H9 (cell line): ENCODE measurements around the gene ZBTB48. TPM values are rescaled to one million over a fixed set of nuclear protein-coding genes. Genes with fewer than 3 reads are reported as not detected.

Experiments
- DNase-seq: peaks from one replicate; pipeline ENCODE4 v3.0.0-alpha.2; 2017
- H2AFZ ChIP-seq: one replicate; pipeline ENCODE4 v1.6.1; 2013; ENCODE audit warnings: mild to moderate bottlenecking, low read length, control low read depth, moderate library complexity
- H2AK5ac ChIP-seq: 2 replicates; pipeline ENCODE4 v1.6.1; 2013; ENCODE audit warnings: low read length, control low read depth, mixed read lengths; ENCODE audit not compliant: insufficient read length
- H2BK120ac ChIP-seq: one replicate; pipeline ENCODE4 v1.6.1; 2013; ENCODE audit warnings: low read depth, mild to moderate bottlenecking, low read length, control low read depth, inconsistent platforms; ENCODE audit not compliant: poor library complexity, severe bottlenecking
- H2BK12ac ChIP-seq: 2 replicates; pipeline ENCODE4 v1.6.1; 2013; ENCODE audit warnings: low read length, control low read depth, mixed read lengths, low read depth; ENCODE audit not compliant: insufficient read length
- H2BK15ac ChIP-seq: 2 replicates; pipeline ENCODE4 v1.6.1; 2013; ENCODE audit warnings: low read depth, low read length, control low read depth
- H2BK20ac ChIP-seq: one replicate; pipeline ENCODE4 v1.6.1; 2013; ENCODE audit warnings: low read depth, mild to moderate bottlenecking, low read length, control low read depth, inconsistent platforms; ENCODE audit not compliant: poor library complexity, severe bottlenecking
- H2BK5ac ChIP-seq: 2 replicates; pipeline ENCODE4 v1.6.1; 2013; ENCODE audit warnings: low read length, control low read depth, mixed read lengths; ENCODE audit not compliant: insufficient read length
- H3K14ac ChIP-seq: 2 replicates; pipeline ENCODE4 v1.6.1; 2013; ENCODE audit warnings: low read length, control low read depth; ENCODE audit not compliant: insufficient read depth
- H3K18ac ChIP-seq: 2 replicates; pipeline ENCODE4 v1.6.1; 2013; ENCODE audit warnings: low read depth, mild to moderate bottlenecking, mixed read lengths, low read length, control low read depth; ENCODE audit not compliant: insufficient read length
- H3K23ac ChIP-seq: 2 replicates; pipeline ENCODE4 v1.6.1; 2013; ENCODE audit warnings: low read length, control low read depth, mixed read lengths, low read depth; ENCODE audit not compliant: insufficient read length
- H3K23me2 ChIP-seq: 2 replicates; pipeline ENCODE4 v1.6.1; 2013; ENCODE audit warnings: low read depth, mild to moderate bottlenecking, mixed read lengths, low read length, control low read depth; ENCODE audit not compliant: insufficient read length, poor library complexity, severe bottlenecking
- H3K27ac ChIP-seq: 2 replicates; pipeline ENCODE4 v1.5.1; 2013; ENCODE audit warnings: low read length, control low read depth, mixed read lengths, low read depth; ENCODE audit not compliant: insufficient read length
- H3K27me3 ChIP-seq: 2 replicates; pipeline ENCODE4 v1.6.1; 2013; ENCODE audit warnings: low read length, control low read depth, inconsistent platforms; ENCODE audit not compliant: insufficient read depth
- H3K4ac ChIP-seq: 2 replicates; pipeline ENCODE4 v1.6.1; 2013; ENCODE audit warnings: low read depth, mild to moderate bottlenecking, control low read depth, inconsistent platforms, low read length, moderate library complexity
- H3K4me1 ChIP-seq: 2 replicates; pipeline ENCODE4 v1.6.1; 2013; ENCODE audit warnings: low read length, control low read depth, inconsistent platforms; ENCODE audit not compliant: insufficient read depth
- H3K4me2 ChIP-seq: 2 replicates; pipeline ENCODE4 v1.6.1; 2013; ENCODE audit warnings: low read length, control low read depth, mixed read lengths; ENCODE audit not compliant: insufficient read length, insufficient read depth
- H3K56ac ChIP-seq: 2 replicates; pipeline ENCODE4 v1.6.1; 2013; ENCODE audit warnings: low read depth, mild to moderate bottlenecking, mixed read lengths, low read length, control low read depth; ENCODE audit not compliant: insufficient read length
- H3K79me1 ChIP-seq: 2 replicates; pipeline ENCODE4 v1.6.1; 2013; ENCODE audit warnings: low read depth, mild to moderate bottlenecking, moderate library complexity, low read length, control low read depth, inconsistent platforms; ENCODE audit not compliant: insufficient read depth, poor library complexity, severe bottlenecking
- H3K79me2 ChIP-seq: 2 replicates; pipeline ENCODE4 v1.6.1; 2013; ENCODE audit warnings: low read length, control low read depth, inconsistent platforms; ENCODE audit not compliant: insufficient read depth
- H3K9ac ChIP-seq: 2 replicates; pipeline ENCODE4 v1.6.1; 2013; ENCODE audit warnings: low read length, control low read depth, mixed read lengths; ENCODE audit not compliant: insufficient read length; ENCODE audit errors: extremely low read depth
- H3K9me3 ChIP-seq: one replicate; pipeline ENCODE4 v1.6.1; 2013; ENCODE audit warnings: low read depth, low read length, inconsistent platforms; ENCODE audit not compliant: control insufficient read depth
- H3T11ph ChIP-seq: one replicate; pipeline ENCODE4 v1.6.1; 2013; ENCODE audit warnings: mild to moderate bottlenecking, low read length, control low read depth, inconsistent platforms
- H4K20me1 ChIP-seq: one replicate; pipeline ENCODE4 v1.6.1; 2013; ENCODE audit not compliant: control insufficient read depth, insufficient read length, insufficient read depth
- H4K5ac ChIP-seq: 2 replicates; pipeline ENCODE4 v1.6.1; 2013; ENCODE audit warnings: low read depth, mild to moderate bottlenecking, mixed read lengths, low read length, control low read depth; ENCODE audit not compliant: insufficient read length
- H4K8ac ChIP-seq: replicated peaks from 2 replicates; pipeline ENCODE4 v1.6.1; 2013; ENCODE audit warnings: low read length, control low read depth, mixed read lengths, low read depth; ENCODE audit not compliant: insufficient read length
- H4K91ac ChIP-seq: 2 replicates; pipeline ENCODE4 v1.6.1; 2013; ENCODE audit warnings: low read depth, mild to moderate bottlenecking, moderate library complexity, mixed read lengths, low read length, control low read depth; ENCODE audit not compliant: insufficient read length
- H3K27ac Mint-ChIP-seq, 3 experiments: 2 replicates in 2 of 3; 3 replicates in 1 of 3; pipeline ENCODE4 v1.8.0; 2020 to 2021; ENCODE audit warnings: mixed read lengths in 3 of 3, mild to moderate bottlenecking in 1 of 3, moderate library complexity in 1 of 3
- H3K27me3 Mint-ChIP-seq: 2 replicates; pipeline ENCODE4 v1.8.0; 2021; ENCODE audit warnings: low read depth, mild to moderate bottlenecking, moderate library complexity, mixed read lengths
- H3K36me3 Mint-ChIP-seq, 3 experiments: 2 replicates in 2 of 3; 3 replicates in 1 of 3; pipeline ENCODE4 v1.8.0; 2020 to 2021; ENCODE audit warnings: low read depth in 3 of 3, mixed read lengths in 3 of 3; ENCODE audit not compliant: insufficient read depth in 1 of 3
- H3K4me1 Mint-ChIP-seq, 2 experiments: 2 replicates each; pipeline ENCODE4 v1.8.0; 2020; ENCODE audit warnings: mixed read lengths in 2 of 2
- H3K4me3 Mint-ChIP-seq, 2 experiments: 2 replicates in 1 of 2; 3 replicates in 1 of 2; pipeline ENCODE4 v1.8.0; 2020 to 2021; ENCODE audit warnings: mild to moderate bottlenecking in 2 of 2, mixed read lengths in 2 of 2, moderate library complexity in 1 of 2
- H3K9me3 Mint-ChIP-seq, 2 experiments: 2 replicates in 1 of 2; 3 replicates in 1 of 2; pipeline ENCODE4 v1.8.0; 2020; ENCODE audit warnings: mild to moderate bottlenecking in 2 of 2, mixed read lengths in 2 of 2, moderate library complexity in 1 of 2
- WGBS: extraction: QIAGEN DNeasy Blood & Tissue Kit; methylation state at CpG from one replicate; pipeline ENCODE4 v1.1.7; 2013; ENCODE audit warnings: missing lambda C conversion rate, low lambda C conversion rate, mixed read lengths; ENCODE audit not compliant: insufficient read length; ENCODE audit errors: extremely low coverage; 5-methylcytosine and 5-hydroxymethylcytosine counted together
- total RNA-seq: library from RNA; stranded (reverse); gene quantifications from 2 replicates; pipeline ENCODE4 v1.2.1, GENCODE V29; 2021
- TF ChIP-seq, protein P1 (sequence below): fragments of 200-600 bp; sonication (generic); conservative IDR thresholded peaks from 3 replicates; pipeline ENCODE4 v1.8.0; 2021; ENCODE audit warnings: antibody characterized with exemption, mild to moderate bottlenecking

Gene ZBTB48
- total RNA-seq, 1 experiment from 2014 or later, result 33.2 TPM

DNA sequence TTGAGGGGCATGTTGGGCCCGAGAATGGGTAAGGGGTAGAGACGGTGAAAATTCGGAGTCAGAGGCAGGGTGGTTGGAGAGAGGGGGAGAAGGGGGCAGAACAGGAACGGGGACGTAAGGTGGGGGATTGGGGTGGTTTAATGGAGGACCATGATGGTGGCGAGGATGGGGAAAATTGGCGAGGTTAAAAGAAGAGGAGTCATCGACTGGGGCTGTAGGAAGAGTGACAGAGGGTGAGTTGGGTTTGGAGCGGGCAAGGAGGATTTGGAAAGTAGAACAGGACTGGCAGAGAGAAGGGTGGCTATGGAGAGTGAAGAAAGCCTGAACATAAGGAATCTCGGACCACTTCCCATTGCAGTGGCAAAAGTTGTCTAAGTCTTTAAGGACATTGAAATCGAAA lies 10.8 kb upstream of the ZBTB48 start:
- 100% methylated on average over 5 of the region's 11 CpGs for WGBS

More for the DNA sequence above, 10.8 kb upstream of the ZBTB48 start:
- Histone ChIP-seq H3K27ac (no peak overlapping the region), H2AK5ac (no peak overlapping the region), H4K20me1 (no peaks in the 10 kb centered on the region), H4K5ac (no peak overlapping the region), H2BK15ac (no peak overlapping the region), H2BK5ac (no peak overlapping the region), H3K23me2 (no peaks in the 10 kb centered on the region), H3K14ac (no peak overlapping the region), H3K56ac (no peak overlapping the region), H3K4ac (no peak overlapping the region), H3K27me3 (0 out of 2 replicates have a peak, but pooled peaks cover 2% of the 10 kb centered on the region), H3K9me3 (no peaks in the 10 kb centered on the region), H2BK120ac (no peak overlapping the region), H2BK12ac (no peak overlapping the region), H3K23ac (no peak overlapping the region), H4K91ac (no peak overlapping the region), H3K18ac (no peak overlapping the region), H3K79me2 (no peaks in the 10 kb centered on the region), H3K4me1 (no peaks in the 10 kb centered on the region; the same call in 1 of the 2 replicates), H4K8ac (no peak overlapping the region), H2BK20ac (no peak overlapping the region), H2AFZ (no peak overlapping the region), H3K9ac (no peak overlapping the region), H3T11ph (no peak overlapping the region), H3K4me2 (no peak overlapping the region), H3K79me1 (no peaks in the 10 kb centered on the region)
- Mint-ChIP-seq H3K9me3 (peaks cover 4% of the 10 kb centered on the region in 2 experiments; a peak in 2 of 5 replicates), H3K4me3 (no peak overlapping the region), H3K27ac (no peak overlapping the region), H3K36me3 (no peaks in the 10 kb centered on the region), H3K4me1 (peaks cover 6% of the 10 kb centered on the region in 2 experiments), H3K27me3 (peaks cover 48% of the 10 kb centered on the region)
- DNase-seq, result no peak
- TF ChIP-seq, protein P1, sequence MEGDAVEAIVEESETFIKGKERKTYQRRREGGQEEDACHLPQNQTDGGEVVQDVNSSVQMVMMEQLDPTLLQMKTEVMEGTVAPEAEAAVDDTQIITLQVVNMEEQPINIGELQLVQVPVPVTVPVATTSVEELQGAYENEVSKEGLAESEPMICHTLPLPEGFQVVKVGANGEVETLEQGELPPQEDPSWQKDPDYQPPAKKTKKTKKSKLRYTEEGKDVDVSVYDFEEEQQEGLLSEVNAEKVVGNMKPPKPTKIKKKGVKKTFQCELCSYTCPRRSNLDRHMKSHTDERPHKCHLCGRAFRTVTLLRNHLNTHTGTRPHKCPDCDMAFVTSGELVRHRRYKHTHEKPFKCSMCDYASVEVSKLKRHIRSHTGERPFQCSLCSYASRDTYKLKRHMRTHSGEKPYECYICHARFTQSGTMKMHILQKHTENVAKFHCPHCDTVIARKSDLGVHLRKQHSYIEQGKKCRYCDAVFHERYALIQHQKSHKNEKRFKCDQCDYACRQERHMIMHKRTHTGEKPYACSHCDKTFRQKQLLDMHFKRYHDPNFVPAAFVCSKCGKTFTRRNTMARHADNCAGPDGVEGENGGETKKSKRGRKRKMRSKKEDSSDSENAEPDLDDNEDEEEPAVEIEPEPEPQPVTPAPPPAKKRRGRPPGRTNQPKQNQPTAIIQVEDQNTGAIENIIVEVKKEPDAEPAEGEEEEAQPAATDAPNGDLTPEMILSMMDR, result no peak
